IMR-90 (cell line): Measurements from ENCODE around the gene CTAGE9. TPM values are rescaled to one million over a fixed set of nuclear protein-coding genes. Genes with fewer than 3 reads are reported as not detected.

Source experiments
- ATAC-seq: fragments of 200-7000 bp; cut with Tn5 transposase; 2 replicates; pipeline ENCODE4 v1.9.1; 2020; ENCODE audit warnings: low read depth, mild to moderate bottlenecking, moderate library complexity
- BruUV-seq: library from RNA; stranded (reverse); fragments of 400-500 nt; replicated peaks from 2 replicates; lab custom pipeline; 2021; lab: Mats Ljungman, UMichigan
- CTCF ChIA-PET: fragments of 300-600 bp; formaldehyde crosslinking; extraction: SDS; loops from one replicate; lab custom pipeline; 2021; ENCODE audit warnings: antibody characterized with exemption; lab: Yijun Ruan, JAX
- POLR2A ChIA-PET: fragments of 300-600 bp; sonication (Branson Sonifier 250); formaldehyde crosslinking; loops from one replicate; lab custom pipeline; 2022; ENCODE audit warnings: antibody characterized with exemption; ENCODE audit not compliant: unreplicated experiment; lab: Charles Lee
- DNase-seq: peaks from one replicate; pipeline ENCODE4 v3.0.0; 2013
- H2AFZ ChIP-seq: replicated peaks from 2 replicates; pipeline ENCODE3; 2013; ENCODE audit warnings: low read length, mild to moderate bottlenecking; ENCODE audit not compliant: poor library complexity
- H2AK5ac ChIP-seq: 2 replicates; pipeline ENCODE4 v1.6.1; 2013; ENCODE audit warnings: low read depth, low read length, inconsistent platforms
- H2AK9ac ChIP-seq: replicated peaks from 2 replicates; pipeline ENCODE3; 2013; ENCODE audit warnings: mild to moderate bottlenecking, low read depth, low read length, moderate library complexity; ENCODE audit not compliant: poor library complexity
- H2BK120ac ChIP-seq: 2 replicates; pipeline ENCODE4 v1.6.1; 2013; ENCODE audit warnings: low read depth, low read length, inconsistent platforms
- H2BK15ac ChIP-seq: 3 replicates; pipeline ENCODE4 v1.6.1; 2013; ENCODE audit warnings: low read depth, low read length, inconsistent platforms
- H2BK20ac ChIP-seq: 2 replicates; pipeline ENCODE4 v1.6.1; 2013; ENCODE audit warnings: low read depth, mild to moderate bottlenecking, inconsistent platforms, low read length, moderate library complexity
- H2BK5ac ChIP-seq: 2 replicates; pipeline ENCODE4 v1.6.1; 2013; ENCODE audit warnings: mild to moderate bottlenecking, low read depth, low read length, inconsistent platforms; ENCODE audit not compliant: poor library complexity, severe bottlenecking
- H3K14ac ChIP-seq: replicated peaks from 2 replicates; pipeline ENCODE4 v1.6.1; 2013; ENCODE audit warnings: low read depth, low read length, inconsistent platforms
- H3K18ac ChIP-seq: 2 replicates; pipeline ENCODE4 v1.6.1; 2013; ENCODE audit warnings: low read depth, low read length, control low read depth
- H3K23ac ChIP-seq: 2 replicates; pipeline ENCODE4 v1.6.1; 2013; ENCODE audit warnings: low read depth, low read length, inconsistent platforms
- H3K27ac ChIP-seq: 2 replicates; pipeline ENCODE4 v1.5.1; 2013; ENCODE audit warnings: mild to moderate bottlenecking, control low read depth, low read length; ENCODE audit not compliant: insufficient read depth
- H3K27me3 ChIP-seq: 2 replicates; pipeline ENCODE4 v1.6.1; 2013; ENCODE audit warnings: low read length; ENCODE audit not compliant: control insufficient read depth, insufficient read depth
- H3K36me3 ChIP-seq: 2 replicates; pipeline ENCODE4 v1.6.1; 2013; ENCODE audit warnings: low read length, mixed read lengths; ENCODE audit not compliant: control insufficient read depth, insufficient read depth
- H3K4ac ChIP-seq: 2 replicates; pipeline ENCODE4 v1.6.1; 2013; ENCODE audit warnings: low read depth, low read length, inconsistent platforms
- H3K4me1 ChIP-seq: 2 replicates; pipeline ENCODE4 v1.6.1; 2013; ENCODE audit warnings: low read length, mixed read lengths; ENCODE audit not compliant: control insufficient read depth, insufficient read depth
- H3K4me2 ChIP-seq: 2 replicates; pipeline ENCODE4 v1.6.1; 2013; ENCODE audit warnings: low read depth, mild to moderate bottlenecking, control low read depth, low read length, moderate library complexity
- H3K4me3 ChIP-seq: 2 replicates; pipeline ENCODE4 v1.5.1; 2013; ENCODE audit warnings: low read depth, mild to moderate bottlenecking, control low read depth, low read length, moderate library complexity; ENCODE audit not compliant: insufficient read depth
- H3K56ac ChIP-seq: 2 replicates; pipeline ENCODE4 v1.6.1; 2013; ENCODE audit warnings: low read length, inconsistent platforms; ENCODE audit not compliant: insufficient read depth; ENCODE audit errors: extremely low read depth
- H3K79me1 ChIP-seq, 2 experiments: 2 replicates each; pipeline ENCODE4 v1.6.1; 2013; ENCODE audit warnings: low read length in 2 of 2, inconsistent platforms in 1 of 2, low read depth in 1 of 2
- H3K9ac ChIP-seq: 2 replicates; pipeline ENCODE4 v1.6.1; 2013; ENCODE audit warnings: low read depth, low read length, control low read depth
- H3K9me1 ChIP-seq: 2 replicates; pipeline ENCODE4 v1.6.1; 2013; ENCODE audit warnings: low read length, inconsistent platforms; ENCODE audit not compliant: insufficient read depth
- H3K9me3 ChIP-seq: 2 replicates; pipeline ENCODE4 v1.6.1; 2013; ENCODE audit warnings: low read length; ENCODE audit not compliant: control insufficient read depth, insufficient read depth
- H4K20me1 ChIP-seq: 2 replicates; pipeline ENCODE4 v1.6.1; 2013; ENCODE audit warnings: low read length, inconsistent platforms; ENCODE audit not compliant: insufficient read depth
- H4K5ac ChIP-seq: 2 replicates; pipeline ENCODE4 v1.6.1; 2013; ENCODE audit warnings: mild to moderate bottlenecking, low read depth, low read length, control low read depth
- H4K8ac ChIP-seq, 2 experiments: 2 replicates each; pipeline ENCODE4 v1.6.1; 2013; ENCODE audit warnings: low read depth in 2 of 2, low read length in 2 of 2, control low read depth in 1 of 2, inconsistent platforms in 1 of 2
- H4K91ac ChIP-seq: 2 replicates; pipeline ENCODE4 v1.6.1; 2013; ENCODE audit warnings: low read depth, low read length, inconsistent platforms; ENCODE audit not compliant: insufficient read depth
- BHLHE40 ChIP-seq: fragments of 150-350 bp; IDR thresholded peaks from 2 replicates; pipeline ENCODE4 v1.6.1; 2016; ENCODE audit warnings: mild to moderate bottlenecking, low read depth, low read length
- CEBPB ChIP-seq: IDR thresholded peaks from 2 replicates; pipeline ENCODE4 v1.6.1; 2012; ENCODE audit warnings: low read depth, low read length, improper control_type of control experiment
- CHD1 ChIP-seq: IDR thresholded peaks from 2 replicates; pipeline ENCODE4 v1.6.1; 2012; ENCODE audit warnings: low read depth, low read length, improper control_type of control experiment
- CTCF ChIP-seq: conservative IDR thresholded peaks from 2 replicates; pipeline ENCODE4 v1.5.1; 2012; ENCODE audit warnings: mild to moderate bottlenecking, low read depth, low read length, improper control_type of control experiment
- FOS ChIP-seq: fragments of 150-350 bp; IDR thresholded peaks from 2 replicates; pipeline ENCODE4 v1.6.1; 2016; ENCODE audit warnings: low read depth, low read length
- MAFK ChIP-seq: IDR thresholded peaks from 2 replicates; pipeline ENCODE4 v1.6.1; 2012; ENCODE audit warnings: low read depth, low read length, improper control_type of control experiment
- MAZ ChIP-seq: IDR thresholded peaks from 2 replicates; pipeline ENCODE4 v1.6.1; 2012; ENCODE audit warnings: low read depth, mild to moderate bottlenecking, low read length, improper control_type of control experiment, moderate library complexity, borderline replicate concordance
- MXI1 ChIP-seq: IDR thresholded peaks from 2 replicates; pipeline ENCODE4 v1.6.1; 2012; ENCODE audit warnings: low read depth, mild to moderate bottlenecking, low read length, moderate library complexity, borderline replicate concordance
- RAD21 ChIP-seq: IDR thresholded peaks from 2 replicates; pipeline ENCODE4 v1.6.1; 2012; ENCODE audit warnings: low read length, improper control_type of control experiment
- RCOR1 ChIP-seq: IDR thresholded peaks from 2 replicates; pipeline ENCODE4 v1.6.1; 2012; ENCODE audit warnings: mild to moderate bottlenecking, low read length, improper control_type of control experiment; ENCODE audit not compliant: insufficient replicate concordance
- RFX5 ChIP-seq: IDR thresholded peaks from 2 replicates; pipeline ENCODE4 v1.8.0; 2012; ENCODE audit warnings: low read depth, mild to moderate bottlenecking, low read length, moderate library complexity
- SMC3 ChIP-seq: fragments of 150-350 bp; IDR thresholded peaks from 2 replicates; pipeline ENCODE4 v1.6.1; 2016; ENCODE audit warnings: low read depth, mild to moderate bottlenecking, antibody characterized with exemption, low read length, moderate library complexity
- USF2 ChIP-seq: fragments of 150-350 bp; IDR thresholded peaks from 2 replicates; pipeline ENCODE4 v1.6.1; 2017; ENCODE audit warnings: mild to moderate bottlenecking, antibody characterized with exemption, low read length, low read depth
- WGBS, 2 experiments: methylation state at CpG; one replicate each; pipeline versions ENCODE4 v1.1.5 to v1.1.7; 2013; ENCODE audit warnings: missing lambda C conversion rate in 2 of 2; ENCODE audit not compliant: insufficient read length in 1 of 2; ENCODE audit errors: extremely low coverage in 2 of 2; 5-methylcytosine and 5-hydroxymethylcytosine counted together
- dilution Hi-C: fragments of 300-500 bp; cut with HindIII; formaldehyde crosslinking; loops from one replicate; pipeline ENCODE4 v1.14.3; 2018; ENCODE audit warnings: low sequenced_read_pairs; ENCODE audit not compliant: unreplicated experiment
- in situ Hi-C: fragments of 300-500 bp; cut with MboI; formaldehyde crosslinking; loops from 3 replicates; pipeline ENCODE4 v1.14.3; 2019; ENCODE audit warnings: low sequenced_read_pairs, inconsistent platforms, mixed read lengths
- intact Hi-C: fragments of 100-400 bp; cut with micrococcal nuclease; formaldehyde crosslinking; loops from 2 replicates; pipeline ENCODE4 v1.10.0; 2022
- polyA plus RNA-seq, 3 experiments: library from polyadenylated mRNA; depleted of rRNA; stranded (reverse); fragments of >200 nt; gene quantifications; 2 replicates each; pipeline ENCODE4 v1.2.3, GENCODE V29; 2012; ENCODE audit warnings: low replicate concordance in 1 of 3
- total RNA-seq: library from RNA; depleted of rRNA; stranded (reverse); fragments of >200 nt; gene quantifications from 2 replicates; pipeline ENCODE4 v1.2.3, GENCODE V29; 2012

Gene CTAGE9
- total and polyA plus RNA-seq, 2 of the 4 experiments (the other 2 are of a cell fraction), result not detected

- H3K27ac ChIP-seq, result no peak overlapping the region
- H3K23ac ChIP-seq, result no peak overlapping the region
- POLR2A ChIA-PET, result interaction anchor here (0.6 kb wide), 1 partner anchor 182 kb away, joined by 5 read pairs; no protein-coding TSS in a partner anchor
- ATAC-seq (no peak), DNase-seq (peak; percentile 67)
- in situ Hi-C loops (no loop called here), intact Hi-C loops (no loop called here), dilution Hi-C loops (no loop called here)
- no peak overlapping the region for H4K5ac ChIP-seq
- H2BK20ac ChIP-seq, result no peak overlapping the region
- H3K14ac ChIP-seq, result no peak overlapping the region
- peak overlapping the region; percentile 15; the same call in 1 of the 2 replicates for H3K4ac ChIP-seq
- BruUV-seq, result no TSS peak
- no peaks in the 10 kb centered on the region for H3K9me3 ChIP-seq
- no peak overlapping the region for H2AK5ac ChIP-seq
- H4K20me1 ChIP-seq, result no peaks in the 10 kb centered on the region
- H3K27me3 ChIP-seq, result no peaks in the 10 kb centered on the region
- 80% methylated on average over 2 of the region's 9 CpGs; no CpG with 5 or more reads in 1 of the 2 experiments for WGBS, 2 experiments
- no peak overlapping the region for H3K56ac ChIP-seq
- no peaks in the 10 kb centered on the region for H3K9me1 ChIP-seq
- no peak overlapping the region; the same call in 2 of the 3 replicates for H2BK15ac ChIP-seq
- H3K9ac ChIP-seq, result no peak overlapping the region
- TF ChIP-seq MAFK (no peak), MXI1 (no peak), RFX5 (no peak), RAD21 (no peak), MAZ (no peak), FOS (no peak), SMC3 (no peak), USF2 (no peak), CEBPB (no peak), RCOR1 (no peak), CTCF (no peak), BHLHE40 (no peak), CHD1 (no peak)
- H2AK9ac ChIP-seq, result no peak overlapping the region
- H4K91ac ChIP-seq, result no peak overlapping the region
- H3K36me3 ChIP-seq, result no peaks in the 10 kb centered on the region
- CTCF ChIA-PET, result no interaction called here
- H3K79me1 ChIP-seq, result no peaks in the 10 kb centered on the region
- H3K4me1 ChIP-seq, result no peaks in the 10 kb centered on the region
- no peak overlapping the region for H3K4me3 ChIP-seq
- no peak overlapping the region for H3K18ac ChIP-seq
- H4K8ac ChIP-seq, result no peak overlapping the region; a peak in 1 of 4 replicates
- no peak overlapping the region for H2BK5ac ChIP-seq
- H3K4me2 ChIP-seq, result no peak overlapping the region
- 0 out of 2 replicates have a peak overlapping the region, but pooled peaks have one; percentile 39 for H2BK120ac ChIP-seq
- peak overlapping the region; percentile 69 for H2AFZ ChIP-seq
These were observed 22.7 kb upstream of the CTAGE9 start for GRCh38 chr6:131733376-131734016.
